Activated T-cell treated with anti-CD3 and anti-CD28 coated beads for 24 hours (primary cell): ENCODE results near the gene OVAAL.

Experiments used
- DNase-seq: peaks from one replicate; pipeline ENCODE4 v3.0.0-alpha.2; 2020; ENCODE audit warnings: low read depth

The OVAAL gene

DNA sequence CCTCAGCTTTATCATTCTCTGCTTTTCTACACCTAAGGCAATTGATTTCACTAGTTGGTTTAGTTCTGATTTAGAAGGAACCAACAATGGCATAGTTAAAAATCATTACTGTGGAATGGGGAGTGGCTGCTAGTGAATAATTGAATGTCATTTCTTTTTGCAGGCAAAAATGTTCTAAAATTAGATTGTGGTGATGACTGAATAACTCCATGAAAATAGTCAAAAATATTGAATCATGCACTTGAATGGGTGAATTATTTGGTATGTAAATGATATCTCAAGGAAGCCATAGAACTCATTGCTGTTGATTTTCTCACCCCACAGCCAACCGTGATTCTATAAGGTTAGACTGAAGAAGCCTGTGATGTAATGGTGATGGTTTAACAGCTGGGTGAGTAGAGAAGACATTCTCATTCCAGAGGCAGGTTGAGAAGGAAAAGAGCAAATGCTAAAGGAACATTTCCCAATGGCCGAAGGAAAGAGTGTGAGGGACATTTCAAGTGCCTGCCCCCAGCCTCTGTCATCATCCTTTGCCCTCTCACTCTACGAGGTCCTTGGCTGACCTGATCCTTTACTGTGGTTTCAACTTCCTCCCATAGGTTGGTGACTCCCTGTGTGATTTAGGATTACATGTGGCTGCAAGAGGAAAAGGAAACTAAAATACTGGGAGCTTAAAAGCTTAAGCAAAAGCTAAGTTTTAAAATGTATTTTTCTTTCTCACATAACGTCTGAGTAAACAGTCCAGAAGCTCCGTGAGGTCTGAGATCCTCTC is 12.5 kb downstream of the OVAAL start:
- DNase-seq: no peak

GRCh38 chr1:180571832-180572636 is 13.3 kb downstream of the OVAAL start:
- DNase-seq: peak; percentile 49

DNA sequence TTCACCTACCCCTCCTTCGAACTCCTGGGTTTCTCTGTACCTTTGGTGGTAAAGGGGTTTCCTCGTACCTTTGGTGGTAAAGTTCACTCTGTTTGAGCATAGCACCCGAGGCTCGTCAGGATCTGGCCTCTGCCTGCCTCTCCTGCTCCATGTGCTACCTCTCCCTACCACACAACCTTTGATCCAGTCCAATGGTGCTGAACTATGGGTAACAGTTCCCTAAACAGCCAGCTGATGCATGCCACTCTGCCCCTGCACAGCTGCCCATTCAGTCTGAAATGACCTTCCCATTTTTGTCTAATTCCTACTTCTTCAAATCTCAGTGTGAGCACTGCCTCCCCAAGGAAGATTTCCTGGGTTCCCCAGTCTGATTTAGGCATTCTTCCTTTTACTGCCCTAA is 14.0 kb downstream of the OVAAL start:
- DNase-seq: no peak

DNA sequence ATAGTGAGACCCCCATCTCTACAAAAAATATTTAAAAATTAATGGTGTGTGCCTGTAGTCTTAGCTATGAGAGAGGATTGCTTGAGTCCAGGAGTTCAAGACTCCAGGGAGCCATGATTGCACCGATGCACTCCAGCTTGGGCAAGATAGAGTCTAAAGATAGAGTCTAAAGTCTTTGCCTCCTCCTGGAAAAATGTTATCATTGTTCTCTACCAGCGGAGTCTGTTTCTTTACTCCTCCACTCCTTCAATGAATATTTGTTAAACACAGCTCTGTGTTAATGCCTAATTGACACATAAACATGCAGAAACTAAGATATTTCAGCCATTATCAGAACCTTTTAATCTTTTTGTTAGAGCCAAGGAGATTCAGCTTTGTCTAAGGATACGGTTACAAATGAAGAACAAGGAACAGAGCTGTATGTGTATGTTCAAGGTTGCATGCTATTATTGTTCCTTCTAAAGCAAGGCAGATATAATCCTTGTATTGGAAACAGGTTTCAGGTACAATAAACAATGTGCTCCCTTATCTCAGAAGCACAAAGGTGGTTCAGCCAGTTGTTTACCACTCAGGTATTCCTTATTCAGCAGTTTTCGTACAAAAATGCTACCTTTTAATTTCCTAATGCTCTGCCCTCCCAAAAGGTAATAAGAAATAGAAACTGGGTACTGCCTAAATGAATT is 15.4 kb downstream of the OVAAL start:
- no peak for DNase-seq

- no peak for DNase-seq
These were observed 18.6 kb downstream of the OVAAL start for GRCh38 chr1:180577361-180577760.

DNA sequence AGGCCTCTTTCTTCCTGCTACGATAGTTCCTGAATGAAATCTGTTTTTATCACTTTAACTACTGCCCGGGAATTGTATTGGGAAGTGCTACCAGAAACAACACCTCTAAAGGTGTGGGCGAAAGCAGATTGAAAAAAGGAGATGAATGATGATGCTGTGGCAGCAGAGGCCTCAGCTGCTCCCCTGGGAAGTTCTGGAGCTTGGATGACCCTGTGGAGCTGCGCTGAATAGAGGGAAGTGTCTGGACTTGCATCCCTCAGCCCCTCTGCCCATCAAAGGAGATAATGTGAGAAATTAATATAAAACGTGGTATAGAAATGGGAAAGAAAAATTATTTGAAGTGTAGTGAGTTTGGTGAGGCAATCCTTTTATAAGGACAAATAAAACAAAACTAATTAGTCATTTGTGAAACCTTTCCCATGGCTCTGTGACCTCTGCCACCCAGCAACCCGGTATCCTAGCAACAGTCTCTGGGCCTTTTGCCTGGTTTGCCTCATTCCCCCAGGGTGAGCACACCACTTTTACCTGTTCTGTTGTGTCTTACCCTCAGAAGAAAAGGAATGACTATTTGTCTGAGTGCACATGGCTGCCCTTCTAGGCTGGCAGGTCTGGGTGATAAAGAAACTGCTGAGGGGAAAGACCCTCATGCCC is 21.3 kb downstream of the OVAAL start:
- DNase-seq: no peak

GRCh38 chr1:180581635-180582039 is 22.9 kb downstream of the OVAAL start:
- no peak for DNase-seq

DNA sequence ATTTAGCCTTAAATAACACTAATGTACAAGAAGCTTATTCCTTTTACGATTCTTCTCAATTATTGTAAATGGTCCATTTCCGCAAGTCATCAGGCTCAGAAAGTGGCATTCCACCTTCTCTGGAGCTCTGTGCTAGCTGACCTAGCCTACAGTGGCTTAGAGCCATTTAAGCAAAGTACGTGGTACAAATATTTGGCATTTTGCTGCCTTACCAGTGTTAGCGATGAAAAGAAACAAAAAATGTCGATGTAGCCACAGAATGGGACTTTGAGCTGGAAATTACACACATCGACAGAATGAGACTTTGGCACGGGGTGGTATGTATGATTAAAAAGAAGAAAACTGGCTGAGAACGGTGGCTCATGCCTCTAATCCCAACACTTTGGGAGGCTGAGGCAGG is 26.1 kb downstream of the OVAAL start:
- no peak for DNase-seq

GRCh38 chr1:180585994-180586359 is 27.2 kb downstream of the OVAAL start:
- no peak for DNase-seq

GRCh38 chr1:180586671-180587155 is 27.9 kb downstream of the OVAAL start:
- no peak for DNase-seq

- no peak for DNase-seq
These were observed 29.4 kb downstream of the OVAAL start for GRCh38 chr1:180588121-180588520.

DNA sequence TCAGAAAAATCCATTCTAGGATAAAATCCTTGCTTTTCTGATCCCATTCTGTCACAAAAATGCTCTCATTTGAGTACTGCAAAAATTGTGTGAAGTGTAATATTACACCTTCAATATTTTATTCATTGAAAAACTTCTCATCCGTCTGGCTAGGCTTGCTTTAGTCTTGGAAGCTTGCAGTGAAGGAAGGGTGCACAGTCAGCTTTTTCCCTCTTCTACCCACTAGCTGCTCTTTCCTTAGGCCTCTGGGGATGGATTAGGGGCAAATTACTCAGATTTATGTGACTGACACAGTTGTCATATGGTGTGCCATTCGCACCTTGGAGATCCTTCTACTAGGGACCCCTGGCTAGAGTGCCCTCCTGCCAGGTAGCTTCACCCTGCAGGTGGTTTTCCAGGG is 32.1 kb downstream of the OVAAL start:
- DNase-seq: no peak

GRCh38 chr1:180593382-180593781 is 34.6 kb downstream of the OVAAL start:
- no peak for DNase-seq

DNA sequence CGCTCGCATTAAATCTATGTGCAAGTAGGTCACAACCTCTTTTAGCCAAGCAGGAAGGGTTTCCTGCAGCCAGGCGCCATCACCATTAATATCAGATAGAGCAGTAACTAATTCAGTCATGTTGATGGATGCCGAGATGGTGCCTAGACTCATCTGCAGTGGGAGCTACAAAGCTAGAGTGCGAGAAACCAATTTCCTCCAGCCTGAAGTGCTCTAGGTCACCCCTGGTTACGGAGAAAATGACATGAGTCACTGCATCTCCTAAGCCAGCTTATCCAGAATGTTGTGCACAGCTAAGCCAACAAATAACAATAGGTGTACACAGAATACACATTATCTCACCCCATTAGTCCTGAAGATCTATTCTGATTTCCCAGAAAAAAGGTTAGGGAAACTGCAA is 36.0 kb downstream of the OVAAL start:
- no peak for DNase-seq

GRCh38 chr1:180595966-180596365 is 37.2 kb downstream of the OVAAL start:
- no peak for DNase-seq

- DNase-seq: no peak
These were observed 38.8 kb downstream of the OVAAL start for GRCh38 chr1:180597520-180597919.

- no peak for DNase-seq
These were observed 39.7 kb downstream of the OVAAL start for GRCh38 chr1:180598333-180598974.

DNA sequence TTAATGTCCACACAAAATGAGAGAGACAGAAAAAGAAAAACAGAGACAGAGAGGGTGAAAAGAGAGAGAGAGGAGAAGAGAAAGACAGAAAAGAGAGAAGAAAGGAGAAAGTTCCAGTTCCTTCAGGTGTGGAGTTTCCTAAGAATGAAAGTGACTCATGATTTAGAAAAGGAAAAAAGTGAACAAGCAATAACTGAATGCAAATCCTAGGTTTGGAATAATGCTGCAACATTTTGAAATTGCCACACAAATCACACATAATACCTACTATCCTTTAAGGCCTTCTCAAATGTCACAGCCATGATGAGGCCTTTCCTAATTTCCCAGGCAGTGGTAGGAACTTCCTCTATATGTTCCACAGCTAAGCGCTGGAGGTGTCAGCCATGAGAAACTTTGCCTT is 41.6 kb downstream of the OVAAL start:
- no peak for DNase-seq

GRCh38 chr1:180601512-180601911 is 42.7 kb downstream of the OVAAL start:
- DNase-seq: no peak

- DNase-seq: no peak
These were observed 44.6 kb downstream of the OVAAL start for GRCh38 chr1:180603223-180603849.

- DNase-seq: no peak
These were observed 45.1 kb downstream of the OVAAL start for GRCh38 chr1:180603850-180604226.
